Measurements from ENCODE around the gene GABARAP.

The GABARAP gene

GRCh38 chr17:7224661-7225111 is 17.6 kb downstream of the GABARAP start:
- Mint-ChIP-seq H3K36me3 (ENCODE audit: low read depth) (peaks cover 26% of the 10 kb centered on the region), H3K4me3 (no peak overlapping the region), H3K4me1 (ENCODE audit: low read depth) (peaks cover 20% of the 10 kb centered on the region), H3K9me3 (no peaks in the 10 kb centered on the region), H3K27me3 (ENCODE audit: low read depth) (no peaks in the 10 kb centered on the region), H3K27ac (no peak overlapping the region)

GRCh38 chr17:7224110-7224509 is 18.1 kb downstream of the GABARAP start:
- no peak overlapping the region for H3K27ac Mint-ChIP-seq
- H3K9me3 Mint-ChIP-seq: no peaks in the 10 kb centered on the region
- H3K4me1 Mint-ChIP-seq (ENCODE audit: low read depth): peaks cover 24% of the 10 kb centered on the region
- peaks cover 23% of the 10 kb centered on the region for H3K36me3 Mint-ChIP-seq (ENCODE audit: low read depth)
- no peak overlapping the region for H3K4me3 Mint-ChIP-seq
- H3K27me3 Mint-ChIP-seq (ENCODE audit: low read depth): no peaks in the 10 kb centered on the region

- Mint-ChIP-seq H3K27ac (no peak overlapping the region), H3K4me1 (ENCODE audit: low read depth) (peaks cover 29% of the 10 kb centered on the region), H3K4me3 (no peak overlapping the region), H3K36me3 (ENCODE audit: low read depth) (peaks cover 20% of the 10 kb centered on the region), H3K27me3 (ENCODE audit: low read depth) (no peaks in the 10 kb centered on the region), H3K9me3 (no peaks in the 10 kb centered on the region)
These were observed 18.9 kb downstream of the GABARAP start for GRCh38 chr17:7223375-7223774.

- Mint-ChIP-seq H3K27ac (no peak overlapping the region), H3K9me3 (no peaks in the 10 kb centered on the region), H3K27me3 (ENCODE audit: low read depth) (no peaks in the 10 kb centered on the region), H3K4me3 (no peak overlapping the region), H3K4me1 (ENCODE audit: low read depth) (peaks cover 29% of the 10 kb centered on the region), H3K36me3 (ENCODE audit: low read depth) (peaks cover 16% of the 10 kb centered on the region)
These were observed 19.3 kb downstream of the GABARAP start for GRCh38 chr17:7222972-7223292.

GRCh38 chr17:7222093-7222971 is 19.9 kb downstream of the GABARAP start:
- H3K27me3 Mint-ChIP-seq (ENCODE audit: low read depth): no peaks in the 10 kb centered on the region
- no peak overlapping the region for H3K4me3 Mint-ChIP-seq
- no peak overlapping the region for H3K27ac Mint-ChIP-seq
- peaks cover 33% of the 10 kb centered on the region for H3K4me1 Mint-ChIP-seq (ENCODE audit: low read depth)
- no peaks in the 10 kb centered on the region for H3K9me3 Mint-ChIP-seq
- peaks cover 15% of the 10 kb centered on the region for H3K36me3 Mint-ChIP-seq (ENCODE audit: low read depth)

- Mint-ChIP-seq H3K4me1 (ENCODE audit: low read depth) (peaks cover 37% of the 10 kb centered on the region), H3K9me3 (no peaks in the 10 kb centered on the region), H3K27me3 (ENCODE audit: low read depth) (no peaks in the 10 kb centered on the region), H3K27ac (peak overlapping the region; percentile 91), H3K4me3 (peak overlapping the region; percentile 96), H3K36me3 (ENCODE audit: low read depth) (peaks cover 15% of the 10 kb centered on the region)
These were observed 20.8 kb downstream of the GABARAP start for GRCh38 chr17:7221278-7222092.

- Mint-ChIP-seq H3K4me1 (ENCODE audit: low read depth) (peaks cover 44% of the 10 kb centered on the region), H3K27me3 (ENCODE audit: low read depth) (no peaks in the 10 kb centered on the region), H3K4me3 (peak overlapping the region; percentile 96), H3K27ac (peak overlapping the region; percentile 91), H3K9me3 (no peaks in the 10 kb centered on the region), H3K36me3 (ENCODE audit: low read depth) (peaks cover 15% of the 10 kb centered on the region)
These were observed 21.5 kb downstream of the GABARAP start for GRCh38 chr17:7220593-7221277.

- Mint-ChIP-seq H3K4me1 (ENCODE audit: low read depth) (peaks cover 50% of the 10 kb centered on the region), H3K9me3 (no peaks in the 10 kb centered on the region), H3K4me3 (peak within 1 kb of the TSS; percentile 96), H3K27me3 (ENCODE audit: low read depth) (no peaks in the 10 kb centered on the region), H3K36me3 (ENCODE audit: low read depth) (peaks cover 13% of the 10 kb centered on the region), H3K27ac (peak within 1 kb of the TSS; percentile 95)
These were observed 22.2 kb downstream of the GABARAP start, which contains the start of the genes ACADVL and DLG4 for GRCh38 chr17:7219812-7220592. Gene ACADVL (plus strand): TSS chr17:7219938. CDS start chr17:7219985, 47 bp downstream. Gene DLG4 (minus strand): TSS chr17:7219836.

- Mint-ChIP-seq H3K4me3 (peak overlapping the region; percentile 96), H3K27ac (peak overlapping the region; percentile 95), H3K4me1 (ENCODE audit: low read depth) (peaks cover 55% of the 10 kb centered on the region), H3K9me3 (no peaks in the 10 kb centered on the region), H3K27me3 (ENCODE audit: low read depth) (no peaks in the 10 kb centered on the region), H3K36me3 (ENCODE audit: low read depth) (peaks cover 13% of the 10 kb centered on the region)
These were observed 22.9 kb downstream of the GABARAP start for GRCh38 chr17:7219229-7219811.

- Mint-ChIP-seq H3K4me3 (peak overlapping the region; percentile 96), H3K9me3 (no peaks in the 10 kb centered on the region), H3K27me3 (ENCODE audit: low read depth) (no peaks in the 10 kb centered on the region), H3K27ac (peak overlapping the region; percentile 64), H3K36me3 (ENCODE audit: low read depth) (peaks cover 9% of the 10 kb centered on the region), H3K4me1 (ENCODE audit: low read depth) (peaks cover 58% of the 10 kb centered on the region)
These were observed 23.5 kb downstream of the GABARAP start for GRCh38 chr17:7218758-7219157.

GRCh38 chr17:7218166-7218565 is 24.1 kb downstream of the GABARAP start:
- Mint-ChIP-seq H3K9me3 (no peaks in the 10 kb centered on the region), H3K4me3 (peak overlapping the region; percentile 82), H3K36me3 (ENCODE audit: low read depth) (peaks cover 4% of the 10 kb centered on the region), H3K27me3 (ENCODE audit: low read depth) (peaks cover 6% of the 10 kb centered on the region), H3K27ac (peak overlapping the region; percentile 82), H3K4me1 (ENCODE audit: low read depth) (peaks cover 63% of the 10 kb centered on the region)

- Mint-ChIP-seq H3K27me3 (ENCODE audit: low read depth) (peaks cover 9% of the 10 kb centered on the region), H3K27ac (peak overlapping the region; percentile 82), H3K4me3 (peak overlapping the region; percentile 82), H3K4me1 (ENCODE audit: low read depth) (peaks cover 65% of the 10 kb centered on the region), H3K36me3 (ENCODE audit: low read depth) (peaks cover 4% of the 10 kb centered on the region), H3K9me3 (no peaks in the 10 kb centered on the region)
These were observed 24.9 kb downstream of the GABARAP start for GRCh38 chr17:7217113-7217987.
